GM13976 (cell line): Measurements from ENCODE around the gene RMI2.

Experiments
- DNase-seq: peaks from one replicate; pipeline ENCODE4 v3.0.0; 2012; ENCODE audit warnings: low spot score
- in situ Hi-C: fragments of 300-500 bp; cut with MboI; formaldehyde crosslinking; loops from one replicate; pipeline ENCODE4 v1.12.0; 2022; ENCODE audit warnings: low sequenced_read_pairs, mixed read lengths, inconsistent platforms; ENCODE audit not compliant: unreplicated experiment
- TF ChIP-seq, protein P1 (sequence below): IDR thresholded peaks from 2 replicates; pipeline ENCODE4 v1.5.1; 2012; ENCODE audit warnings: borderline replicate concordance, mild to moderate bottlenecking; ENCODE audit not compliant: insufficient read depth; ENCODE audit errors: extremely low read depth, missing control alignments, control extremely low read depth

RMI2 gene

DNA sequence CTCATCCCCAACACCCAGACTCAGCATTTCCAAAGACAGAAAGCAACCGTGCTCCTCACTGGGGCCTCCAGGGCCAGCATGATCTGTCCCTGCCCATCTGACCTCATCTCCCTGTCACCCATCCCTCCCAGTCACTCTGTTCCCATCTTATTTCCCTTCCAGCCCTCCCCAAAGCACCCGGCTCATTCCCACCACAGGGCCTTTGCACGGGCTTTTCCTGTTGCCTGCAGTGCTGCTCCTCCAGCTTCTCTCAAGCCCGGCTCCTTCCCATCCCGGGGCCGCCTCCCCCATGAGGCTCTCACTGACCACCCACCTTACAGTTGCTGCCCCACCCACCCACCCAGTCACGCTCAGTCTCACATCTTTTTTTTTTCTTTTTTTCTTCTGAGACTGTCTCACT, 54.8 kb downstream of the RMI2 start:
- TF ChIP-seq, protein P1, sequence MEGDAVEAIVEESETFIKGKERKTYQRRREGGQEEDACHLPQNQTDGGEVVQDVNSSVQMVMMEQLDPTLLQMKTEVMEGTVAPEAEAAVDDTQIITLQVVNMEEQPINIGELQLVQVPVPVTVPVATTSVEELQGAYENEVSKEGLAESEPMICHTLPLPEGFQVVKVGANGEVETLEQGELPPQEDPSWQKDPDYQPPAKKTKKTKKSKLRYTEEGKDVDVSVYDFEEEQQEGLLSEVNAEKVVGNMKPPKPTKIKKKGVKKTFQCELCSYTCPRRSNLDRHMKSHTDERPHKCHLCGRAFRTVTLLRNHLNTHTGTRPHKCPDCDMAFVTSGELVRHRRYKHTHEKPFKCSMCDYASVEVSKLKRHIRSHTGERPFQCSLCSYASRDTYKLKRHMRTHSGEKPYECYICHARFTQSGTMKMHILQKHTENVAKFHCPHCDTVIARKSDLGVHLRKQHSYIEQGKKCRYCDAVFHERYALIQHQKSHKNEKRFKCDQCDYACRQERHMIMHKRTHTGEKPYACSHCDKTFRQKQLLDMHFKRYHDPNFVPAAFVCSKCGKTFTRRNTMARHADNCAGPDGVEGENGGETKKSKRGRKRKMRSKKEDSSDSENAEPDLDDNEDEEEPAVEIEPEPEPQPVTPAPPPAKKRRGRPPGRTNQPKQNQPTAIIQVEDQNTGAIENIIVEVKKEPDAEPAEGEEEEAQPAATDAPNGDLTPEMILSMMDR: no peak
- in situ Hi-C loops: no loop called here
- DNase-seq: no peak
